CD4-positive, alpha-beta T cell treated with Interleukin-6 at 100 ng/mL for 8 hours (primary cell): ENCODE data around the gene C4orf54.

Experiments used
- DNase-seq: peaks from one replicate; pipeline ENCODE4 v3.0.0-alpha.2; 2020; ENCODE audit warnings: mixed read lengths, low spot score

The C4orf54 gene

DNA sequence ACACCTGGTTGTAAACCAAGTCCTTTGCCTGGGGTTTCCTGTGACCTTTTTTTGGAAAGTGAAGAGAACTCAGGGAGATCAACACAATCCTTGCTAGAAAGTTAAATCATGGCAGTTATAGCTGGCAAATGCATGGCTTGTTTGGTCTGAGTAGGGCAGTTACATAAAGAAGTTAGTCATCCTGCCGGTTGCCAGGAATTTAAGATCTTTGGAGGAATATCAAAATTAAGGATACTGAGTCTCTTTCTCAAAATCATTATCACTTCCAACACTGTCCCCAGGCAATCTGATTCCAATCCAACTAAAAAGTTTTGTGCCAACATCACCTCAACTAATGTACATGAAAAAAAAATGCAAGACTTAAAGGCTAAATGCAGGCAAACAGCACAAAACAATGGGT is 40.3 kb downstream of the C4orf54 start:
- no peak for DNase-seq

DNA sequence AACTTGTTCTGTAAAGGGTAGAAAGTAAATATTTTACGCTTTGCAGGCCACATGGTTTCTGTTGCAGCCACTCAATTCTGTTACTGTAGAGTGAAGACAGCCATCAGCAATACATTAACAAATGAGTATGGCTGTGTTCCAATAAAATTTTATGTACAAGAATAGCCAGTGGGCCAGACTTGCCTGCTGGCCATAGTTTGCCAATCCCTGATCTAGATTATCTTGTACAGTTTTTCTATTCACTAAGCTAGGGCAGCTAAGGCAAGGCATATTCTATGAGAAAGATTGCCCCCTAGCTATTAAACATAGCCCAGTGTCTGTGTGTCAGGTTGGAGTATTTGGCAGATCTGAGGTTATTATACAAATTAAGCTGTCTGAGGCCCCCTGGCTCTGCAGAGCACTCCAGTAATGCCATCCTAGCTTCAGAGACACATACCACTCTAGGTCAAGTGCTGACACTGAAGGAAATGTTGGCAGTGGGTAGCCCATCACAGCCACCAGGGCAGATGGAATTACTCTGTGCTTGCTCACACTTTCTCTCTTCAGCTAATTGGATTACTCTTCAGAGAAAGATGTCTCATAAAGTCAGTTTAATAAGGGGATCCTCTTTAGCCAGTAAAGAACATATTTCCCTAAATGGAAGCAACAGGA is 42.3 kb downstream of the C4orf54 start:
- DNase-seq = no peak

DNA sequence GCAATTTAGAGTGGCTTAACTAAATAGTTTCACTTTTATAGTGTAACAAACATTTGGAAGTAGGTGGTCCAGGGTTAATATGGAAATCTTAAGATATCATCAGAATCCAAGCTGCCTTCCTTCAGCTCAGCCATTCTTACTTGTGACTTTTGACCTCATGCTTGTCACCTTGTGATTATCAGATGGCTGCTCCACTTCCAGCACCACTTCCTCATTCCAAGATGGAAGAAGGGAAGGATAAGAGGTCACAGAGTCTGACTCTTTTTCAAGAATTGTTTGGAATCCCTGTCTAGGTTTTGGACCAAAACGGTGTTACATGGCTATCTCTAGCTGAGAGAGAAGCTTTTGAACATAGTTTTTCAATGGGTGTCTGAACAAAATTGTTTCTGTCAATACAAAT is 43.1 kb downstream of the C4orf54 start:
- DNase-seq = no peak

GRCh38 chr4:99612704-99613103 is 44.9 kb downstream of the C4orf54 start:
- no peak for DNase-seq

- DNase-seq = no peak
Measured at GRCh38 chr4:99612281-99612680, 45.3 kb downstream of the C4orf54 start.

- DNase-seq = no peak
Measured at GRCh38 chr4:99610605-99611175, 46.9 kb downstream of the C4orf54 start.

DNA sequence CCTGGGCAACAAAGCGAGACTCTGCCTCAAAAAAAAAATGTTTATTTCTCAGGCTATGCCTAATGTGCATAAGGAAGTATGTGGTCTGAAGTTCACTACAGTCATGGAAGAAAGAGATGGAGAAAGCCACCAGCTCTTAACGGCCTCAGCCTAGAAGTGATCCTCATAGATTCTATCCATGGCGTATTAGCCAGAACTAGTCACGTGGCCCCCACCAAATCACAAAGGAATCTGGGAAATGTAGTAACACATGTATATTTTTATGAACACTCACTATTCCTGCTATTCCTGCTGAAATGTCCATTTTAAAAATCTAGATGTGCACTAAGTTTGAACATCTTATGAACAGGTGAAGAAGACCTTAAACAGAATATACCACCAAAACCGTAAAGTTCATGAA is 49.2 kb downstream of the C4orf54 start:
- no peak for DNase-seq
